Activated T-cell treated with anti-CD3 and anti-CD28 coated beads, Interleukin-2, amount 50 U/mL, for 48 hours (primary cell): ENCODE results near the gene XRCC5.

ENCODE experiments used
- DNase-seq, 2 experiments: peaks; one replicate each; pipeline ENCODE4 v3.0.0-alpha.2; 2020

The XRCC5 gene

GRCh38 chr2:216160786-216161185 lies 51.6 kb downstream of the XRCC5 start:
- DNase-seq, result no peak

GRCh38 chr2:216161967-216162366 lies 52.8 kb downstream of the XRCC5 start:
- DNase-seq, result no peak

- no peak for DNase-seq
Measured at GRCh38 chr2:216163518-216163917, 54.4 kb downstream of the XRCC5 start.

DNA sequence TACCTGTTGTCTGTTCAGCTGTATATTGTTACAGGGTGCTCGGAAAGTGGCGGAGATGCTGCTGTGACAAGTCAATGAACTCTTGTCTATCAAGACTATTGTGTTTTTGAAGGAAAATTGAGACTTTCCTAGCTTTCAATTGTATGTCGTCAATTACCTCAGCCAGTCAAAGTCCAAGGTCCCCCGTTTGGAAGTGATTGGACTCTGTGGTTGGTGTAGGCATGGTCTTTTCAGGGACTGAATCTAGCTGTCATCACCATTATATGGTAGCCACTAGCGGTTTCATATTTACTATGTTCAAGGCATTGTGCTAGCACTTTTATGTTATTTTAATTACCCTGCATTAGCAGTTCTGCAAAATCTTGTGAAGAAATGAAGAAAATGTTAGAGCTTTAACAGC lies 54.9 kb downstream of the XRCC5 start:
- DNase-seq, result no peak

DNA sequence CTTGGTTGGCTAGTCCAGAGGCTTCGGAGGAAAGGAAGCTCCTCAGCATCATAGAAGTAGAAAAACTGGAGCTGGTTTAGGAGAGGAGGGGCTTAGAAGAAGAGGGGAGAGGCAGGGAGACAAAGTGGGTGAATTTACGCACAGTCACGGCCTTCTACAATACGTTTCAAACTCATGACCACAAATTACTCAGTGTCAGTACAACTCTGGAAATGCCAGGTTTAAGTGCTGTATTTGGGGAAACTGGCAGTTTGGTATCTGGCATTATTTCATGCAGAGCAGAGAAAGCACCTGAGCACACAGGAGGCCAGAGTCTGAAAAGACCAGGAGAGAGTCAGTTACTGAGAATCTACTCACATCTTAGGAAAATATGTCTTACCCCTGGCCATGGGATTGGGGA lies 55.4 kb downstream of the XRCC5 start:
- DNase-seq, result no peak

DNA sequence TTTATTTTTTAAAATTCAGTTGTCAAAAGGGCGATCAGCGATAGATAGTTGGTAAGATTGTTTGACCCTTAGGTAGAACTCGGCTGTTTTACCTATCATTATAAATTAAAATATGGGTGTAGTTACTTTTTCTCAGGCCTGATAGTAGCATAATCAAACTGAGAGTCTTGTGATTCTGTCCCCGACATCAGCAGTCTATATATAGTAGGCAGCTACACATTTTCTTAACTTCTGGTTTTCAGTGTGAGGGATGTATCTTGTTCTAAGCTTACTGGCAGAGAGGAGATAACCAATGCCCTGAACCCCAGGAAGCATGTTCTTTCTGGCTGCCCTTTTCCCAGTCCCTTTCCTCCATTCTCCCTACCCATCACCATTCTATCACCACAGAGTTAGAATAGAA lies 56.6 kb downstream of the XRCC5 start:
- no peak for DNase-seq

- no peak for DNase-seq
Measured at GRCh38 chr2:216169087-216169486, 59.9 kb downstream of the XRCC5 start.

DNA sequence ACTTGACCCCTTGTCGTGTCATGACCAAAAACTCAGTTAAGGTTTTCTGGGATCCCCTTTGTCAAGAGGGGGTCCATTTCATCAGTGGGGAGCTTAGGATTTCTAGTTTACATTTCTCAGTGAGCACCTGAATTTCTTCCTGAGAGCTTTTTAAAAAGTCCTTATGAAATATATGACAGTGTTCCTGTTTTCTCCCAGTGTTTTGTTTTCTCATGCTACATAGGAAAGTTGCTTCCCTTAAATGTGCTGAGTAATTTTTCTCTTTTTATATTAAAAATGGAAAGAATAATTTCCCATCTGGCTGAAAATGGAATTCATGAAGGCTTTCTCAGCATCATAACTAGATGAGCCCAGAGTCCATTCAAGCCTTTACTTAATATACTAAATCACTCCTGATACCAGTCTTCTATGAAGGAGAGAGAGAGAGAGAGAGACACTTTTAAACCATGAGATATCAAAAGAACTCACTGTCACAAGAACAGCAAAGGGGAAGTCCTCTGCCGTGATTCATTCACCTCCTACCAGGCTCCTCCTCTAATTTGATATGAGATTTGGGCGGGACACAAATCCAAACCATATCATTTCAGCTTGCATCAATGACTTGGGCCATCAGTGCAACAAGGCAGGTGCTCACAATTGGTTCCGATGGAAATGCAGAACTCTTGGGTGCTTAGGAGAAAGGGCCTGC lies 61.1 kb downstream of the XRCC5 start:
- DNase-seq, result no peak

GRCh38 chr2:216171011-216171410 lies 61.9 kb downstream of the XRCC5 start:
- DNase-seq, result no peak

DNA sequence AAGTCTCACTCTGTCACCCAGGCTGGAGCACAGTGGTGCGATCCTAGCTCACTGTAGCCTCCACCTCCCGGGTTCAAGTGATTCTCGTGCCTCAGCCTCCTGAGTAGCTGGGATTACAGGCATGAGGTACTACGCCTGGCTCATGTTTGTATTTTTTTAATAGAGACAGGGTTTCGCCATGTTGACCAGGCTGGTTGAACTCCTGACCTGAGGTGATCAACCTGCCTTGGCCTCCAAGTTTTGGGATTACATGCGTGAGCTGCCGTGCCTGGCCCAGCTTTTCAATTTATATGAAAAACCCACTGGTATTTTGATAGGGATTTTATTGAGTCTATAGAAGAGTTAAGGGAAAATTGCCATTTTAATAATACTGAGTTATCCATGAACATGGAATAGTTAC lies 63.3 kb downstream of the XRCC5 start:
- no peak for DNase-seq

DNA sequence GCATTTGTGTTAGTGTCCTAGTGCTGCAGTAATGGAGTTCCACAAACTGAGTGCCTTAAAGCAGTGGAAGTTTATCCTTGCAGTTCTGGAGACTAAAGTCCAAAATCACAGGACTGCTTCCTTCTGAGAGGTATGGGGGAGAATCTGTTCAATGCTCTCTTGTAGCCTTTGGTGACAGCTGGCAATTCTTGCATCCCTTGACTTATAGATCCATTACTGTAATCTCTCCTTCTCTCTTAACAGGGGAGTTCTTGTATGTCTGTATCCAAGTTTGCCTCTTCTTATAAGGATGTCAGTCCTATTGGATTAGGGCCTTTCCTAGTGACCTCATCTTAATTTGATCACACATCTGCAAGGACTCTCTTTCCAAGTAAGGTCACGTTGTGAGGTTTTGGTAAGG lies 69.9 kb downstream of the XRCC5 start:
- DNase-seq, result no peak

- DNase-seq, result no peak
Measured at GRCh38 chr2:216181351-216181750, 72.2 kb downstream of the XRCC5 start.

DNA sequence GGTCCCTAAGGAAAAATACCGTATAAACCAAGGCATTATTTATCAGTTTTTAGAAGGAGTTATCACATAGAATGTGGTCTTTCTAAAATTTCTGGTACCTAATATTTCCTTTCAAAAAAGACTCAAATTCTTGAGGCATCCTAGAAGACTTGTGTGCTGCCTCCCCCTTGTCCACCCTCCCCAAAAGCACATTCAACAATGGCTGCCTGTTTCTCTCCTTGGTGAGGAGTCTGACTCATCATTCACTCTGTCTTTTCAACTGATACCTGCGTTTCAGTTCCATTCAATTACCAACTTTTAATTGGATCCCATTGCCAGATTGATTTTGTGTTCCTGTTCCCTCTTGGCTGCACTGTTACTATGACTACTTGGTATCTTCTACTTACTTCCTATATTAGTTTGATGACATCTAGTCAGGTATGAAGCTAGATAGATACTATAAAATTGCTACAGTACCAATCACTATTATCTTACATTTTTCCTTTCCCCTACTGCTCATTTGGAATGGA lies 72.9 kb downstream of the XRCC5 start:
- DNase-seq, result no peak

DNA sequence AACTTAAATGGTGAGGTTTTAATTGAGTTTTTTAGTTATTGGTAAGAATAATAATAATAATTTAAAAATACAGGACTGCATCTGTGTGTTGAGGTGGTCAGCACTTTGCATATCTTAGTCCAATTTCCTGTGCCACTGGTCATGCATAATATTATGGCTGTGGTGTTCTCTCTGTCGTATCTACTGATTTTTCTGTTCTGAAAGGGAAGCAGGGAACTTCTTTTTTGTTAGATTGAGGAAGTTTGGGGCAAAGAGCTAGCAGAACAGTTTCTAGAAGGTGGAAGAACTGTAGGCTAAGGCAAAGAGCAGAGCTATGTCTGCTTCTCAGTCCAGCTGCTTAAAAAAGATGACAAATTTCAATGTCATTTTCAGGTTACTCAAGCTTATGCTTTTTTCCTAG lies 74.3 kb downstream of the XRCC5 start:
- no peak for DNase-seq

- no peak for DNase-seq
Measured at GRCh38 chr2:216188559-216188850, 79.4 kb downstream of the XRCC5 start.

- DNase-seq, result no peak
Measured at GRCh38 chr2:216188956-216189355, 79.8 kb downstream of the XRCC5 start.

DNA sequence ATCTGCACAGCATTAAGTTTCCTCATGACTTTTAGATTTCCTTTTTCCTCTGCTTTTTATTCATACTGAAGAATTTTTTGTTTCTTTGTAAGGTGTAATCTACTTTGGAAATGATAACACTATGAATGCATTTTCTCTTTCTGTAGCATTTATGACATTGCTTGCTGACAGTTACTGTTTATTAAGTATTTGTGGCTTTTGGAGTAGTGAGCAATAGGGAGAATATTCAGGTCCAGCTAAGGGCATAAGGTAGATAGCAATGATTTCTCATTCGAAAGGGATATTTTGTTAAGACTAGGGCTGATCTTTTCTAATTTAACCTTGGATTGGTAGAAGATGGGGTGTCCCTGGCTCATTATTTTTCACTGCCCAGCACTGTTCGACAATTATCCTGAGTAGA lies 80.3 kb downstream of the XRCC5 start:
- no peak for DNase-seq

GRCh38 chr2:216192181-216192580 lies 83.0 kb downstream of the XRCC5 start:
- DNase-seq, result no peak

DNA sequence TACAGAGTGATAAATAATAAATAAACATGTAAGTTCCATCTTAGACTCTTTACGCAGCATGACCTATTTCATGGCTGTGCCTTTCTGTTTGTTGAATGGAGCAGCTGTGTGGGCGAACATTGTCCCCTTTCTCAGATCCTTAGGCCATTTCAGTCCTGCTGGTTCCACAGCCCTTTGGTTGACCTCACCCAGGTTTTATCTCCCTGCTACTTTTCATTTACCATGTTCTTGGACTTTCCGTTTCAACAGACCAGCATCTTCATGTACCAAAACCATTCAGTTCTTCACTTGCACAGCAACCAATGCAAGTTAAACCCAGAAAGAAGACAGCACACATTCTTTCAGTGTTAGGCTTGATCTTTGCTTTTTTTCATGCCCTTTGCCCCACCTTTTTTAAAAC lies 83.8 kb downstream of the XRCC5 start:
- no peak for DNase-seq

DNA sequence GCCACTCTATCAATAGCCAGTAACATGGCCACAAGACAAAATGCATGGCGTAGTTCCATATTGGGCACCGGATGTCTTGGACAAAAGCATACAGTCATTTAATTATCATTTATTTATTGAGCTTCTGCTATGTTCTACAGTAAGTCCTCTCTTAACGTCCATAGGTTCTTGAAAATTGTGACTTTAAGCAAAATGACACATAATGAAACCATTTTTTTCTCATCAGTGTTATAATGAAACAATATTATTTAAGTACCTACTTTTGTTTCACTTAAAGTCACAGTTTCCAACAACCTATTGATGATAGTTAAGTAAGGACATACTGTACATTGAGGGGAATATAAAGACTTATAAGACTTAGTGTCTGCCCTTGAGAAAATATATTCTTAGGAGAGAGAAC lies 84.9 kb downstream of the XRCC5 start:
- no peak for DNase-seq

GRCh38 chr2:216194561-216194960 lies 85.4 kb downstream of the XRCC5 start:
- no peak for DNase-seq

GRCh38 chr2:216195565-216196029 lies 86.4 kb downstream of the XRCC5 start:
- peak in 1 of 2 experiments; percentile 44 for DNase-seq

- no peak for DNase-seq
Measured at GRCh38 chr2:216201692-216202306, 92.7 kb downstream of the XRCC5 start.

GRCh38 chr2:216202626-216203250 lies 93.6 kb downstream of the XRCC5 start:
- no peak for DNase-seq
